Colon (tissue), 2 donors: Measurements from ENCODE around the gene PTPA.
"Not testable (repeated sequence)": the region's sequence is repeated elsewhere in the genome, so short reads cannot be mapped to it uniquely, and the experiment has no call there.

Experiments used
- FAIRE-seq: peaks from 2 replicates; lab custom pipeline; 2012; peaks lifted over from hg19 to GRCh38; lab: Jason Lieb, UNC
- donor health status: control.
- donor health status: control.

The PTPA gene

DNA sequence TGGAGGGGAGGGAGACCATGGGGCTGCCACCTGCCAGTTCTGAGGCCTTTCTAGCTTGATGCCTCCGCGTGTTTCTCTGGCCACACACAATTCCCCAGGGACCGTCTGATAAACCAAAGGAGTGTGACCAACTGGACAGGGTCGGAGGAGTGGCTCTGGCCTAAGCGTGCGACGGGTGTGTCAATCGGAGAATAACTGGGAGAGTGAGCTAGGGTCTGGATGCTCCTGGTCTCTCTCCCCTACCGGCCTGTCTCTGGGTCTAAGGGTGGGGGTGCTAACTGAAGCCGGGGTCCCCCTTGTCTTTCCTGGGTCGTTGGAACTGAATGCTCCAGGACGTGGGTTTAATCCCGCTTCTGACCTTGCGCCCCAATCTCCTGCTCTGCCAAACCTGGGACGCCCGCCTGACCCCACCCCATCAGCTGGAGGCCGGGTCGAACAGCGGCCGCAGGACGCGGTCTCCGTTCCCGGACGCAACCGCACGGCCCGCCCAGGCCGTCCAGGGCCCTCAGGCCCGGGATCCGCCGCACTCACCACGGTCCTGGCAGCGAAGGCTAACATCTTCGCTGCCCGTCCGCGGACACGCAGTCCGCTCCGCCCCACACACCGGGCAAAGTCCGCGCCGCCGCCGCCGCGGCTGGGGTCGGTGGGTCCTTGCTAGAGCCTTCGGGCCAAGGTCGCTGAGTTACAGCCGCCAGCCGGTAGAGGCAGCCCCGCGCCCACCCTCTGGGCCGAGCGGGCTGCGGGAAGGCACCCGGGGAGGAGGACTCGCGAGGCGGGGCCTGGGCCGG, 1.1 kb upstream of the PTPA start:
- FAIRE-seq, result no peak

DNA sequence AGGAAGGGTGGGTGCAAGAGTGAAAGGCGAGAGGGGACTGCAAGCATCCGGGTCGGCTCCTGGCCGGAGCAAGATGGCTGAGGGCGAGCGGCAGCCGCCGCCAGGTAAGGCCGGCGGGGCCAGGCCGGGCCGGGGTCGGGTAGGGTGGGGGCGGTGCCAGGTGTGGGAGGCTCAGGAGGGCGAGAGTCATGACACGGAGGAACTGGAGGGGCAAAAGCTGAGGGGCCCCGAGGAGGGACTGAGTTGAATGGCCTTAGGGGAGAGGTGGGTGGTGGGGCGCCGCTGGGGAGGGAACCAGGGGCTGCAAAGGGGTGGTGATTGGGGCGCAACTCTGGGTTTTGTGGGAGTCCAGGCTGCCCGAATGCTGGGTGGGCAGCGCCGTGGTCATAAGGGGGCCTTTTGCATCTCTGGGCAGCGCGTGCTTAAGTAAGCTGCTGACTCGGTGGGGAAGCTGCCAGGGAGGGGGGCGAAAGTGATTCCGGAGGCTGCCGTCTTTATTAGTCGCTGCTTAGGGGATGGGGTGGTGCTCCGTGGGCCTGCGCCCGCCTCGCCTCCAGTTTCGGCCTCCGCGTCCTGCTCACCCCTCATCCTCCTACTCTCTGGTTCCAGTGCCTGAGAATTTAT, 425 bp downstream of the PTPA start:
- no peak for FAIRE-seq

DNA sequence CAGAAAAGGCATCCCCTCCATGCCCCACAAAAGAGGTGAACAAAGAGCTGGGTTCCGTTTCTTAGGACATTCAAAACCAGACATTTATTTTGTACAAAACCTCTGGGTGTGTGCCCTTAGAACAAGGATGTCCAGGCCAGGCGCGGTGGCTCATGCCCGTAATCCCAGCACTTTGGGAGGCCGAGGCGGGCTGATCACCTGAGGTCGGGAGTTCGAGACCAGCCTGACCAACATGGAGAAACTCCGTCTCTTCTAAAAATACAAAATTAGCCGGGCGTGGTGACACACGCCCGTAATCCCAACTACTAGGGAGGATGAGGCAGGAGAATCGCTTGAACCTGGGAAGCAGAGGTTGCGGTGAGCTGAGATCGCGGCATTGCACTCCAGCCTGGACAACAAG, 1.3 kb downstream of the PTPA start:
- FAIRE-seq, result not testable (repeated sequence)

DNA sequence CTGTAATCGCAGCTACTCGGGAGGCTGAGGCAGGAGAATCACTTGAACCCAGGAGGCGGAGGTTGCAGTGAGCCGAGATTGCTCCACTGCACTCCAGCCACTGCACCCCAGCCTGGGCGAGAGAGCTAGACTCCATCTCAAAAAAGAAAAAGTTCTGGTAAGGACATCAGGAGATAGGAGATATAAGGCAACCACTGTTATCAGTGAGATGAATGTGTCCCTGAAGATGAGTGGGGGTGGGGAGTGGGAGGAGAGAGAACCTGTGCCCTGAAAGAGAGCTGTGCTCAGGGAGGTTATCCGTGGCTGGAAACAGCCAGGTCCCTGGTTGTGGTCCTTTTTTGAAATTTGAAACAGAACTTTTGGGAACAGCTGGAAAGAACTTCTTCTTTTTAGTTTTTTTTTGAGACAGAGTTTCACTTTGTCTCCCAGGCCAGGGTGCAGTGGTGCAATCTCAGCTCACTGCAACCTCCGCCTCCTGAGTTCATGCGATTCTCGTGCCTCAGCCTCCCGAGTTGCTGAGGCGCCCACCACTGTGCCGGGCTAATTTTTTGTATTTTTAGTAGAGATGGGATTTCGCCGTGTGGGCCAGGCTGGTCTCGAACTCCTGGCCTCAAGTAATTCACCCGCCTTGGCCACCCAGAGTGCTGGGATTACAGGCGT, 2.6 kb downstream of the PTPA start:
- no peak for FAIRE-seq

GRCh38 chr9:129118799-129119198, 7.6 kb downstream of the PTPA start:
- FAIRE-seq, result no peak

DNA sequence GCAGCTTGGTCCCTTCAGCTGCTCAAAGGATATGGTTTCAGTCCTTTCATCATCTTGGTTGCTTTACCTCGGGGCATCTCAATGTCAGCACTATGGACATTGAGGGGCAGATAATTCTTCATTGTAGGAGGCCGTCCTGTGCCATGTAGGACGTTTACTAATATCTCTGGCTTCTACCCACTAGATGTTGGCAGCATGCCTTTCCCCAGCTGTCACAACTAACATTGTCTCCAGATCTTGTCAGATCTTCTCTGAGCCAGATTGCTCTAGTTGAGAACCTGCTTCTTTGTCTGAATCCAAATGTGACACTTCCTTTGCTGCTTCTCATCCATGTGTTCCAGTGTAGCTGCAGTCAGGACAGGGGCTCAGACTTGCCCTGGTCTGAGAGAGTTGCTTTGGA, 10.3 kb downstream of the PTPA start:
- FAIRE-seq, result no peak

DNA sequence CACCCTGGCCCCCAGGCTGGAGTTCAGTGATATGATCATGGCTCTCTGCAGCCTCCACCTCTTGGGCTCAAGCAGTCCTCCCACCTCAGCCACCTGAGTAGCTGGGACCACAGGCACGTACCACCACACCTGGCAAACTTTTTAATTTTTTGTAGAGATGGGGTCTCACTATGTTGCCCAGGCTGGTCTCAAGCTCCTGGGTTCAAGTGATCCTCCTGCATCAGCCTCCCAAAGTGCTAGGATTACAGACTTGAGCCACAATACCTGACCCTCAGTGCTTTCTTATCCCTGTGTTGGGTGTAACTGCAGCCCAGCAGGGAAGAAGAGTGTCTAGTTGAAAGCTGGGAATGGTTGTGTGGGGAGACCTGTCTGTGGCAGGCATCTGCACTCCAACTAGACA, 10.9 kb downstream of the PTPA start:
- no peak for FAIRE-seq

DNA sequence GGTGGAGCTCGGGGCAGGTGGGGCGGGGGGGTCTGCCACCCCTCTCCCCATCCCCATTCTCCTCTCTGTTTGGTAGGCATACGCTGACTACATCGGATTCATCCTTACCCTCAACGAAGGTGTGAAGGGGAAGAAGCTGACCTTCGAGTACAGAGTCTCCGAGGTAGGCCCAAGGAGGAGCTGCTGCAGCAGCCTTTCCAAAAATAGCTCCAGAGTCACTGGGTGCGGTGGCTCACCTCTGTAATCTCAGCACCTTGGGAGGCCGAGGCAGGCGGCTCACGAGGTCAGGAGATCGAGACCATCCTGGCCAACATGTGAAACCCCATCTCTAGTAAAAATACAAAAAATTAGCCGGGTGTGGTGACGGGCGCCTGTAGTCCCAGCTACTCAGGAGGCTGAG, 11.8 kb downstream of the PTPA start:
- FAIRE-seq, result not testable (repeated sequence)

- no peak for FAIRE-seq
These were observed 13.4 kb downstream of the PTPA start for GRCh38 chr9:129124506-129125069.

- FAIRE-seq, result no peak
These were observed 14.3 kb downstream of the PTPA start for GRCh38 chr9:129125478-129125877.

GRCh38 chr9:129126749-129127618, 15.8 kb downstream of the PTPA start:
- no peak for FAIRE-seq

- no peak for FAIRE-seq
These were observed 17.5 kb downstream of the PTPA start for GRCh38 chr9:129128689-129129088.

GRCh38 chr9:129130271-129130670, 19.1 kb downstream of the PTPA start:
- not testable (repeated sequence) for FAIRE-seq

GRCh38 chr9:129130791-129131190, 19.6 kb downstream of the PTPA start:
- FAIRE-seq, result no peak

GRCh38 chr9:129131300-129132145, 20.3 kb downstream of the PTPA start:
- FAIRE-seq, result no peak

DNA sequence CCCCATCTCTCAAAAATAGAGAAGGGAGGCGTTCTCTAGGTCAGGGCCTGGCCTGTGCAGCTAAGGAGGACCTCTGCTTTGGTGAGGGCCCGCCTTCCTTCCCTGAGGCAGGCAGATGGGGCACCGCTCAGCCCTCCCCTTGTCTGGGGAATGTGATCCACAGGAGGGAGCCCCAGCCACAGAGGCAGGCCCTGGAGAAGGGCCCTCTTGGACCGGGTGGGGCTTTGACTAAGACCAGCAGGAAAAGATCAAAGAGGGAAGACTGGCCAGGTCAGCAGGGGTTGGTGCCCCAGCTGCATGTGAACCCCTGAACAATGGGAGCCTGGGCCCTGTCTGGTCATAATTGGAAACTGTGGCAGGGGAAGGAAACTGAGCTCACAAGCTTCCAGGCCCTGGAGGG, 21.9 kb downstream of the PTPA start:
- FAIRE-seq, result no peak

DNA sequence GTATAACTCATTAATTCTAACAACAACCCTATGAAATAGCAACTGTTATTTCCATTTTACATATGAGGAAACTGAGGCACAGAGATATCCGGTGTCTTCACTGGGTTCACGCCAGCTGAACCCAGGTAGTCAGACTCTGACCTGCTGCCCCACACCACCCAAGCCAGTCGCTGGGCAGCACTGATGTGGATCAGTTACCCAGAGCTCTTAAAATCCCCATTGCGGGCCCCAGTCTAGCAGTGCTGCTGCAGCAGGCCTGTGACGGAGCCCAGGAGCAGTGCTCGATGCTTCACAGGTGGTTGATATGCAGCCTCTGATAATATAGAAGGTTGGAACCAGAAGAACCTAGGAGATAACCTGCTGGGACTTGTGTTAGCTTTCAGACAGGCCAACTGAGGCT, 24.3 kb downstream of the PTPA start:
- FAIRE-seq, result no peak

DNA sequence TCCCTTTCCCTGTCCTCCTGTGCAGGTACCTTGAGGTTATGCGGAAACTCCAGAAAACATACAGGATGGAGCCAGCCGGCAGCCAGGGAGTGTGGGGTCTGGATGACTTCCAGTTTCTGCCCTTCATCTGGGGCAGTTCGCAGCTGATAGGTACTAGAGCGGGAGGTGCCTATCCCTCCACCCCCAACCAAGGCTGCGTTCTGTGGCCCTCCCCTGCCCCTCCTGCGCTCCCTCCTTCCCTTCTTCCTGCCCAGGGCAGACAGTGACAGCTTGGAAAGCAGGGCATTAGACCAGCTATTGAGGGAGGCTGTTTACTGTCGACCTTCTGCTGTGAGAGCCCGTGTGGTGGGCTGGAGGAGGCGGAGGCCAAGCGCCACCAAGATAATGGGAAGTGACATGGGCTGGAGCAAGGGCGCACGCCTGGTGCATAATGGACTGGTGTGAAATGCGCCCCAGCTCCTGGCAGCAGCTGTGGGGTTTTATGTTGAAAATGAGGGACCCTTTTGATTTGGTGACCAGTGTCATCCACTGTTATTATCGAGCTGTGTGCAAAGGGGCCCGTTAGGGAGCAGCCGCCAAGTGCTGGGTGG, 25.3 kb downstream of the PTPA start:
- FAIRE-seq, result no peak

- FAIRE-seq, result no peak
These were observed 26.3 kb downstream of the PTPA start for GRCh38 chr9:129137292-129138143.

DNA sequence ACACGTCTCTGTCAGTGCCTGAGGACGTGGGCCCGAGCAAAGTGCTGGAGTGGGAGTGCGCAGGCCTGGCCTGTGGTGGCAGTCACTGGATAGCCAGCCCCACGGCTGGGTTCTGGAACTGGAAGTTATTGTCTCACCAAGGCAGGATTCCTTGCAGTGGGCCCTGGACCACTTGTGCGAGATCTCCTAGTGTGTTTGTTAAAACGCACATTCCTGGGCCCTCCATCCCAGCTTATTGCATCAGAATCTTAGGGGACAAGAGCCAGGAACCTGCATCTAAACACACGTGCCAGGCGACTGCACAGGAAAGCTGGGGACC, 26.9 kb downstream of the PTPA start:
- FAIRE-seq, result no peak
